Right atrium auricular region (tissue), 2 donors: ENCODE data around the gene LAP3. TPM values are rescaled to one million over a fixed set of nuclear protein-coding genes. Genes with fewer than 3 reads are reported as not detected.
A peak's percentile ranks its signal among the peaks of the same experiment; 100 is the strongest.

ENCODE experiments used
- DNase-seq: peaks from one replicate; pipeline ENCODE4 v3.0.0-alpha.2; 2019; ENCODE audit warnings: low spot score
- H3K27ac ChIP-seq, 2 donors: fragments of 200-600 bp; sonication (generic); 1 replicate in 1 of 2; 2 replicates in 1 of 2; pipeline ENCODE4 v1.5.1; 2016 to 2019
- H3K27me3 ChIP-seq, 2 donors: fragments of 200-600 bp; sonication (generic); one replicate each; pipeline versions ENCODE4 v1.5.1 to v1.6.0; 2017 to 2019
- H3K36me3 ChIP-seq: fragments of 200-600 bp; sonication (generic); one replicate; pipeline ENCODE4 v1.5.1; 2016
- H3K4me1 ChIP-seq, 2 donors: fragments of 200-600 bp; sonication (generic); one replicate each; pipeline versions ENCODE4 v1.5.1 to v1.6.0; 2017 to 2019
- H3K4me3 ChIP-seq, 2 donors: fragments of 200-600 bp; sonication (generic); 1 replicate in 1 of 2; 2 replicates in 1 of 2; pipeline ENCODE4 v1.5.1; 2017 to 2019; ENCODE audit warnings: mild to moderate bottlenecking in 1 of 2, moderate library complexity in 1 of 2
- H3K9me3 ChIP-seq, 2 donors: fragments of 200-600 bp; sonication (generic); one replicate each; pipeline ENCODE4 v1.5.1; 2019
- CTCF ChIP-seq, 2 donors: fragments of 200-600 bp; sonication (generic); IDR thresholded peaks; one replicate each; pipeline ENCODE4 v1.5.1; 2019; ENCODE audit warnings: antibody characterized with exemption in 2 of 2
- total RNA-seq, 2 donors: library from RNA; depleted of rRNA; stranded (reverse); fragments of >200 nt; gene quantifications; one replicate each; pipeline ENCODE4 v1.1.0, GENCODE V29; 2016

LAP3 gene
- 10 to 100 TPM; 35.5 to 67.2 TPM for total RNA-seq

GRCh38 chr4:17576932-17577664 is at the start of gene LAP3:
Gene LAP3 (plus strand): TSS chr4:17577198. CDS start chr4:17577466, 268 bp downstream.
- no peak for TF ChIP-seq CTCF (IDR thresholded peaks at IDR 0.05)
- Histone ChIP-seq H3K27ac (peak within 1 kb of the TSS; percentile 87 to 94), H3K36me3 (peaks cover 10% of the 10 kb centered on the region), H3K4me3 (peak within 1 kb of the TSS; percentile 74 to 81), H3K4me1 (peaks cover 0 to 36% of the 10 kb centered on the region in 2 donors), H3K27me3 (no peaks in the 10 kb centered on the region), H3K9me3 (no peaks in the 10 kb centered on the region)
- DNase-seq = peak; percentile 99

- H3K36me3 ChIP-seq = no peaks in the 10 kb centered on the region
- H3K9me3 ChIP-seq = no peaks in the 10 kb centered on the region
- TF ChIP-seq CTCF (IDR thresholded peaks at IDR 0.05) = no peak
- H3K4me1 ChIP-seq = no peaks in the 10 kb centered on the region
- no peaks in the 10 kb centered on the region for H3K27me3 ChIP-seq
- no peak overlapping the region for H3K27ac ChIP-seq
- H3K4me3 ChIP-seq = no peak overlapping the region
- DNase-seq = no peak
Observed at GRCh38 chr4:17528551-17529165, 48.3 kb upstream of the LAP3 start.

- Histone ChIP-seq H3K36me3 (no peaks in the 10 kb centered on the region), H3K4me3 (no peak overlapping the region), H3K27me3 (no peaks in the 10 kb centered on the region), H3K27ac (no peak overlapping the region), H3K9me3 (no peaks in the 10 kb centered on the region), H3K4me1 (no peaks in the 10 kb centered on the region)
- TF ChIP-seq CTCF (IDR thresholded peaks at IDR 0.05) = no peak
- no peak for DNase-seq
Observed at GRCh38 chr4:17531538-17532285, 45.3 kb upstream of the LAP3 start.

- no peak for TF ChIP-seq CTCF (IDR thresholded peaks at IDR 0.05)
Observed at GRCh38 chr4:17534705-17535104, 42.3 kb upstream of the LAP3 start.

GRCh38 chr4:17535242-17535641 is 41.8 kb upstream of the LAP3 start:
- Histone ChIP-seq H3K9me3 (no peaks in the 10 kb centered on the region), H3K36me3 (no peaks in the 10 kb centered on the region), H3K4me1 (no peaks in the 10 kb centered on the region), H3K4me3 (no peak overlapping the region), H3K27ac (no peak overlapping the region), H3K27me3 (no peaks in the 10 kb centered on the region)
- DNase-seq = no peak
- TF ChIP-seq CTCF (IDR thresholded peaks at IDR 0.05) = no peak

More at GRCh38 chr4:17534705-17535104, 42.3 kb upstream of the LAP3 start:
- Histone ChIP-seq H3K4me1 (no peaks in the 10 kb centered on the region), H3K9me3 (no peaks in the 10 kb centered on the region), H3K27me3 (no peaks in the 10 kb centered on the region), H3K4me3 (no peak overlapping the region), H3K36me3 (no peaks in the 10 kb centered on the region), H3K27ac (no peak overlapping the region)
- DNase-seq = no peak
